ENCODE data around the gene ATF6. TPM values are rescaled to one million over a fixed set of nuclear protein-coding genes. Genes with fewer than 3 reads are reported as not detected.

ATF6 gene
- total and polyA plus RNA-seq, 2 of the 8 experiments (the other 6 are each of a cell fraction or from before 2014, with no cell fraction given): 4.6 to 10.0 TPM

DNA sequence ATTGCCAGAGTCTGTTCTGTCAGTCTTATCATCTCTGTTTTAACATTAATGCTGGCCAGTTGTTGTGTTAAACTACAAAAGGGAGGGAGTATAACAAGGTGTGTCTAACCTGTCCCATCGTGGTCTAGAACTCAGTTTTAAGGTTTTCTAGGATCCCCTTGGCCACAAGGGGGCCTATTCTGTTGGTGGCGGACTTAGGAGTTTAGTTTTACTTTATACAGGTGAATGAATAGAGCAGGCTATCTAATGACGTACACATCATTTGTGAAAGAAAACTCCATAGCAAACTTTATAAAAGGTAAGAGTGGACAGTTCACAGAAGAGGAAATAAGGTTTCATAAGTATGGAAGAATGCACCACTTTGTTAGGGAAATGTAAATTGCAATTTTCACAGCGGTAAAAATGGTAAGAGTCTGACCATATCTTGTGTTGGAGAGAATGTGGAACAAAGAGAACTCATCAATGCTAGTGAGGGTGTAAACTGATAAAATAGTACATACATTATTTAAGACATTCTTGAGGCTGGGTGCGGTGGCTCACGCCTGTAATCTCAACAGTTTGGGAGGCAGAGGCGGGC is 2.5 kb upstream of the ATF6 start:
- H2BK5ac ChIP-seq (ENCODE audit: low read depth, low read length): no peak overlapping the region
- no peaks in the 10 kb centered on the region for H3K9me3 ChIP-seq (ENCODE audit: insufficient read depth in 2 of 2, low read depth in 1 of 2, low read length in 1 of 2)
- no peak overlapping the region for H2BK15ac ChIP-seq (ENCODE audit: low read length)
- H3K4ac ChIP-seq (replicated peaks; ENCODE audit: insufficient read length, low read depth, low read length): no peak overlapping the region
- H3K14ac ChIP-seq (ENCODE audit: insufficient read length): no peak overlapping the region
- no peak overlapping the region for H2AK5ac ChIP-seq (ENCODE audit: low read depth, low read length)
- WGBS, 2 experiments (ENCODE audit: extremely low coverage in 1 of 2, insufficient coverage in 1 of 2, insufficient read length in 1 of 2, insufficient replicate concordance in 2 of 2, low coverage in 1 of 2, low lambda C conversion rate in 2 of 2, missing lambda C conversion rate in 1 of 2): 75% methylated on average over 7 of the region's 7 CpGs; no CpG with 5 or more reads in 1 of the 2 experiments
- no peak overlapping the region for H2AFZ ChIP-seq (ENCODE audit: low read length)
- H3K79me2 ChIP-seq (ENCODE audit: control insufficient read depth in 1 of 2, insufficient read depth in 2 of 2, low read length in 2 of 2): peaks cover 0 to 4% of the 10 kb centered on the region in 2 experiments; a peak in 1 of 4 replicates
- H4K20me1 ChIP-seq (replicated peaks in 1 of 2; ENCODE audit: control insufficient read depth in 1 of 2, insufficient read depth in 2 of 2, low read length in 2 of 2): no peaks in the 10 kb centered on the region
- H2BK120ac ChIP-seq (replicated peaks; ENCODE audit: low read depth, low read length): no peak overlapping the region
- no peaks in the 10 kb centered on the region for H3K4me1 ChIP-seq (replicated peaks in 1 of 4; ENCODE audit: control insufficient read depth in 3 of 4, insufficient read depth in 4 of 4, low read length in 3 of 4)
- ChIA-PET CTCF (ENCODE audit: partially characterized antibody) (interaction anchor here (0.9 to 1.7 kb wide), 5 partner anchors 8 to 273 kb away, joined by 4 to 6 read pairs (median 4); no protein-coding TSS in a partner anchor), POLR2A (ENCODE audit: partially characterized antibody) (interaction anchor here (1.6 kb wide), 1 partner anchor 10 kb away, joined by 5 read pairs; no protein-coding TSS in a partner anchor)
- peak; percentile 71 for FAIRE-seq
- H3K36me3 ChIP-seq (ENCODE audit: control insufficient read depth in 2 of 4, insufficient read depth in 4 of 4, low read length in 3 of 4): no peaks in the 10 kb centered on the region
- no peak overlapping the region for H3K56ac ChIP-seq (replicated peaks; ENCODE audit: insufficient read length, low read depth, low read length)
- H3K18ac ChIP-seq (ENCODE audit: extremely low read depth, low read length): no peak overlapping the region
- H2BK20ac ChIP-seq (ENCODE audit: low read length): no peak overlapping the region
- DNase-seq (ENCODE audit: low read depth in 1 of 2, low spot score in 2 of 2): no peak
- H3K4me3 ChIP-seq (ENCODE audit: extremely low read depth in 1 of 4, insufficient read depth in 2 of 4, low read depth in 3 of 4, low read length in 4 of 4): no peak overlapping the region
- no peaks in the 10 kb centered on the region for H3K23me2 ChIP-seq (ENCODE audit: low read depth, low read length)
- no peak overlapping the region for H3K23ac ChIP-seq (ENCODE audit: insufficient read length)
- H3K9ac ChIP-seq (replicated peaks in 1 of 4; ENCODE audit: extremely low read depth in 1 of 4, low read depth in 3 of 4, low read length in 3 of 4): no peak overlapping the region
- no peak overlapping the region for H3K27ac ChIP-seq (ENCODE audit: low read depth, low read length)
- H4K8ac ChIP-seq (ENCODE audit: extremely low read depth, insufficient read depth, low read length): no peak overlapping the region
- TF ChIP-seq EP300 (IDR thresholded peaks at IDR 0.05; ENCODE audit: borderline replicate concordance in 1 of 2, low read depth in 2 of 2, low read length in 2 of 2): no peak
- TF ChIP-seq, protein P1, sequence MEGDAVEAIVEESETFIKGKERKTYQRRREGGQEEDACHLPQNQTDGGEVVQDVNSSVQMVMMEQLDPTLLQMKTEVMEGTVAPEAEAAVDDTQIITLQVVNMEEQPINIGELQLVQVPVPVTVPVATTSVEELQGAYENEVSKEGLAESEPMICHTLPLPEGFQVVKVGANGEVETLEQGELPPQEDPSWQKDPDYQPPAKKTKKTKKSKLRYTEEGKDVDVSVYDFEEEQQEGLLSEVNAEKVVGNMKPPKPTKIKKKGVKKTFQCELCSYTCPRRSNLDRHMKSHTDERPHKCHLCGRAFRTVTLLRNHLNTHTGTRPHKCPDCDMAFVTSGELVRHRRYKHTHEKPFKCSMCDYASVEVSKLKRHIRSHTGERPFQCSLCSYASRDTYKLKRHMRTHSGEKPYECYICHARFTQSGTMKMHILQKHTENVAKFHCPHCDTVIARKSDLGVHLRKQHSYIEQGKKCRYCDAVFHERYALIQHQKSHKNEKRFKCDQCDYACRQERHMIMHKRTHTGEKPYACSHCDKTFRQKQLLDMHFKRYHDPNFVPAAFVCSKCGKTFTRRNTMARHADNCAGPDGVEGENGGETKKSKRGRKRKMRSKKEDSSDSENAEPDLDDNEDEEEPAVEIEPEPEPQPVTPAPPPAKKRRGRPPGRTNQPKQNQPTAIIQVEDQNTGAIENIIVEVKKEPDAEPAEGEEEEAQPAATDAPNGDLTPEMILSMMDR (IDR thresholded peaks at IDR 0.05; ENCODE audit: control extremely low read depth in 1 of 3, insufficient read depth in 1 of 3, low read depth in 1 of 3, low read length in 3 of 3): peak in 2 of 3 experiments; percentile 54 to 69; a peak in 3 of 4 replicates
- no peak for TF ChIP-seq KDM4A (IDR thresholded peaks at IDR 0.05; ENCODE audit: low read depth, low read length, severe bottlenecking)
- TF ChIP-seq HDAC6 (IDR thresholded peaks at IDR 0.05; ENCODE audit: low read depth, low read length): no peak
- peak; percentile 29 to 39; a peak in 3 of 4 replicates for TF ChIP-seq RAD21 (IDR thresholded peaks at IDR 0.05 in 1 of 2, conservative IDR thresholded peaks at IDR 0.05 in 1 of 2; ENCODE audit: low read depth in 2 of 2, low read length in 2 of 2)
- H4K5ac ChIP-seq (ENCODE audit: insufficient read length, low read depth, low read length): no peak overlapping the region
- H3K27me3 ChIP-seq (replicated peaks in 1 of 4; ENCODE audit: control insufficient read depth in 3 of 4, extremely low read depth in 1 of 4, insufficient read depth in 3 of 4, low read length in 3 of 4): no peaks in the 10 kb centered on the region
- no peak overlapping the region for H3K4me2 ChIP-seq (ENCODE audit: insufficient read depth in 1 of 2, low read depth in 2 of 2, low read length in 2 of 2)
- H4K91ac ChIP-seq (replicated peaks; ENCODE audit: insufficient read length, low read length): no peak overlapping the region
- H2BK12ac ChIP-seq (ENCODE audit: low read depth, low read length): no peak overlapping the region
- H3K79me1 ChIP-seq (ENCODE audit: low read depth, low read length): no peaks in the 10 kb centered on the region

Data from H1 (cell line).